LoVo (cell line): ENCODE measurements around the gene IL22RA1.

Experiments
- DNase-seq: peaks from one replicate; pipeline ENCODE4 v3.0.0-alpha.2; 2016; ENCODE audit warnings: low spot score

IL22RA1 gene

DNA sequence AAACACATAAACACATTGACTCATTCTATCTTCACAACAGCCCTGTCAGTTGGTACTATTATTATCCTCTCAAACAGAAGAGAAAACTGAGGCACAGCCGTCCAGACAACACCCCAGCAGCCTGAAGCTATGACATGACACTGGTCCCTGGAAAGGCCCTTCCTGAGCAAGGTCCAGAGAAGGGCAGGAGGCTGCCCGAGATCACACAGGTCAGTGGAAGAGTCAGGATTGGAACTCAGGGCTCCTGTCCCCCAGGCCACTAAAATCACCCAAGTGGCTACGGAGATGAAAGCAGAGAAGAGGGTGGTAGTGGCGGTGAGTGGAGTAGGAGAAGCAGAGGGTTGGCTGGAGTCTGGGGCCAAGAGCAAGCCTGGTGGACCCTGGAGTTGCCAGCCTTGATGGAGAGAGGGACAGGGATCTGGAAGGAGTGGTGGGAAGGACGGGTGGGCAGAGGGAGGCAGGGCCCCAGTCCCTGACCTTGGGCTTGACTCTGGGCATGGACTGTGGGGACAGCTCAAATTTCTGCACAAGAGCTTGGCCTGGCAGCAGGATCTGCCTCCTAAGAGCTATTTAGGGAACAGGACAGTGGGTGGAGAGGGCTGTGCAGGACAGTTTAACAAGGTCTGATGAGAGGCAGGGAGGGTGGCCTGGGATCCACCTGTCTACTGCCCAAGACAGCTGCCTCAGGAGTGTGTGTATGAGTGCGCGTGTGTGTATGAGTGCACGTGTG, 46.8 kb downstream of the IL22RA1 start:
- no peak for DNase-seq

DNA sequence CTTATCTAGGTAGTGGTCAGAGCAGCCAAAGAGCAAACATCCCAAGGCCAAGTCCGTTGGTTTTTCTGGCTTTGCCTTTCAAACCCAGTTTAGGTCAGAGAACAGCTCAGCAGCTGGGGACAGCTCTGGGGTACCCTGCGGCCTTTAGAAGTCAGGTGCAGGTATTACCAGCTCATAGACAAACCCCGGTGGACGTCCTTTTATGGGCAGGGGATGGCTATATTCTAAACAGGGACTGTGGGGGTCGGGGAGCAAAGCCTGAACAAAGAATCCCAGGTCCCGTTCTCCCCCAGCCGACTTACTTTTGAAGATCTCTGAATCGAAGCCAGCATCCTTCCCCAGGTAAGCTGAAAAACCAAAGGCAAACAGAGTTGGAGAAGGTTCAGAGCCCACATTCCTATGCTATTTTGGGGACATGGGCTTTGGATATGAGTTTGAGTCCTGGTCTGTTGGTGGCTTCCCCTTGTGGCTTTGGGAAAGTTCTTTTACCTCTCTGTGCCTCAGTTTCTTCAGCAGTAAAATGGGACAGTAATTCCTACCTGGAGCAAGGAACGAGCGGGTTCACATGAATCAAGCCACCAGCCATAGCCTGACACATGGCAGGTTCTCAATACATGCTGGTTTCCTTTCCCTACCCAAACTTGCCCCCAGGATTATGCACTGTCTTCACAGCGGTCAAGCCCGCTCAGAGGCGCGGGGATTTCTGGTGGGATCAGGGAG, 47.6 kb downstream of the IL22RA1 start:
- DNase-seq, result no peak

DNA sequence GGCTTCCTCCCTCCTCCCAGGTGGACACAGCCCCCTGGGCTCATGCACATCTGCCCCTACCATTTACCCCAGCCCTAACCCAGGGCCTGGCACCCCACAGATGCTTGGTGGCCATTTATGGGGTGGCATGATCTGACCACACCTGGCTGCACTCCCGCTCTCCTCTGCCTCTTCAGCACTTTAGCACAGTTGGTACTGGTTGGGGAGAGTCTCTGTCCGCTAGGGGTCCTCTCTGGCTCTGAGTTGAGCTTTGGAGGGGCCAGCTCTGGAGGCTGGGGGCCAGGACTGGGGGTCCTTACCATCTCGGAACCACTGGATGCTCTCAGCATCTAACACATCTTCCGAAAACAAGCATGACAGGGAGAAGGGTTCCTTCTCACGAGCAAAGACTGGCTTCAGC, 48.4 kb downstream of the IL22RA1 start:
- DNase-seq, result no peak

DNA sequence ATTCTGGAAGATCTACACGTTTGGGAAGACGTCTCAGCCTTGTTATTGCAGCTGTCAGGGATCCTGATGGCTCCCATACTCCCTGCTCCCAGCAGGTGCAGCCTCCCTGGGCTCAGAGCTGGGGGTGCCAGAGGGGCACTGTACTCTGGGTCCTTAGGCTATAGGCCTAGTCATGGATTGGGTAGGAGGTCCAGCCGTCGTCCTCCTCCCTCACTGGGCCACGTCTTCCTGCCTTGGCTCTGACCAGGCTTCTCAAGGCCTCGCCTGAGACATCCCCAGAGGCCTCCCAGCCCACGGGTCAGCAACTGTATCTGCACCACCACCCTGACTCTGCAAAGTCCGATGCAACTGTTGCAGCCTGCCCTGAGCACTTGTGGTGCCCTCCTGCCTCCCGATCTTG, 49.2 kb downstream of the IL22RA1 start:
- DNase-seq, result no peak

DNA sequence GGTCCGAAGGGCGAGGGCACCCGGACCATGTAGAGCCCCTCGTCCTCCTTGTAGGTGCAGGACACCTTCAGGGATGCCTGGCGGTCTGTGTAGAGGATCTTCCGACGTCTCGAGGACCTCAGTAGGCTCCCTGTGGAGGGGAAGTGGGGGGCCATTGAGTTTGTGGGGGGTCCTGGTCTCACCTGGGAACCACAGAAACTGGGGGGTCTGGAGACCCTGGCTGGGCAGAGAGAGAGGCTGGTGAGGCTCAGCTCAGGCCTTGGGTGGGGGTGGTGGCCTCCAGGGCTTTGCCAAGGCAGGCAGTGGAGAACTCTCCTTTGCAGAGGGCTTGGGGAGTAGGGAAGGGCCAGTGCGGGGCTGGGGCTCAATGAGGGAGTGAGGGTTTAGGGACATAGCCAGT, 50.0 kb downstream of the IL22RA1 start:
- DNase-seq, result no peak

- no peak for DNase-seq
Measured at GRCh38 chr1:24091971-24092482, 50.9 kb downstream of the IL22RA1 start.

- DNase-seq, result no peak
Measured at GRCh38 chr1:24090736-24091135, 52.2 kb downstream of the IL22RA1 start.

- DNase-seq, result no peak
Measured at GRCh38 chr1:24089743-24090555, 53.0 kb downstream of the IL22RA1 start.

DNA sequence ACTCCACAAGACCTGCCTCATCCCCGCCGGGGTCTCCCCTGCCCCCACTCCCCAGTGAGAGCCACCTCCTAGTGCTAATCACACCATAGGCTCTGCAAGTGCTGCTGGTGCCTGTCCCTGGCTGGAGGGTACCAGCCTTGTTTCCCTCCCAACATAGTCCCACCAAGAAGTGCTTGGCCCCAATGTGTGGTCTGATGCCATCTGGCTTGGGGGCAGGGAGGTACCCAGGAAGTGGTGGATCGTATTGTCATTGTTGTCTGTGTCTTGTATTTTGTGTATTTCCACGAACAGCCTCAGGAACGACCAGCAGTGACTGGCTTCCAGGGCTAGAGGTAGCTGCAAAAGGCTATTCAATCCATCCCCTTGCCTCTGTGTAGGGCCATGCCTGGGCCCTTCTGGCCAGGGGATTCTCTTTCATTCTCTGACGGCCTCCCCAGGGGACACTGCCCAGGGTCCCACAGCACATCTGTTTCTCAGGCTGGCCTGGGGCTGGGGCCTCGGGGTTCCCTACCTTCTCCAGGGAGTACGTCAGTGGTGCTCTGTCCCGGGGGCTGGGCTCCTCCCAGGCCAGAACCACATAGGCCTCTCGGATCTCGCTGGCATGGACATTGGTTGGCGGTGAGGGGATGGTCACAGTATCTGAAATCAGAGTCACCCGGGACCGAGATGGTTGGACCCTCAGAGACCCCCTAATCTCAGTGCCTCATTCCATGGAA, 53.8 kb downstream of the IL22RA1 start:
- DNase-seq, result no peak

DNA sequence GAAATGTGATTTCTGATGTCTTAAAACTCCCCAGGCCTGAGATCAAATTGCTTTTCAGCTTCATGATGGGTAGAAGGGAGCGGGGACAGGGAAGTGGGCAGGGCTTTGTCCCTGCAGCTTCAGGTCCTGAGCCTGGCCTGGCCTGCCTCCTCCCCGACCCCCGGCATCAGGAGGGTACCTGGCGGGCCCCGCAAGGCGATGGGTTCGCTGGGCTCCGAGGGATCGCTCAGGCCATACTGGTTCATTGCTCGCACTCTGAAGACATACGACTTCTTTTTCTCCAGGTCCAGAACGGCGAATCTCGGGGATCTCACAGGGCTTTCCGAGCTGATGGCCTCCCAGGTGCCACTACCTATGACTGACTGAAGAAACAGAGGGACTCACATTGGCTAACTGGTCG, 56.5 kb downstream of the IL22RA1 start:
- no peak for DNase-seq

GRCh38 chr1:24085546-24085945, 57.4 kb downstream of the IL22RA1 start:
- no peak for DNase-seq

DNA sequence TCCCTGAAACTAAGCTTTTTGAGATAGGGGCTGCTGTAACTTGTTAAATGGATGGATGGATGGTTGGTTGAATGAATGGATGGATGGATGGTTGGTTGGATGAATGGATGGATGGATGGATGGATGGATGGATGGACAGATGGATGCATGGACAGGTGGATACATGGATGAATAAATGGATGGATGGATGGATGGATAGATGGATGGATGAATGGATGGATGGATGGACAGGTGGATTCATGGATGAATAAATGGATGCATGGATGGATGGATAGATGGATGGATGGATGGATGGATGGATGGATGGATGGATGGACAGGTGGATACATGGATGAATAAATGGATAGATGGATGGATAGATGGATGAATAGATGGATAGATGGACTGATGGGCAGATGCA, 57.9 kb downstream of the IL22RA1 start:
- no peak for DNase-seq

GRCh38 chr1:24084050-24084449, 58.9 kb downstream of the IL22RA1 start:
- no peak for DNase-seq

- no peak for DNase-seq
Measured at GRCh38 chr1:24082372-24082771, 60.6 kb downstream of the IL22RA1 start.

- DNase-seq, result no peak
Measured at GRCh38 chr1:24081190-24081589, 61.8 kb downstream of the IL22RA1 start.

DNA sequence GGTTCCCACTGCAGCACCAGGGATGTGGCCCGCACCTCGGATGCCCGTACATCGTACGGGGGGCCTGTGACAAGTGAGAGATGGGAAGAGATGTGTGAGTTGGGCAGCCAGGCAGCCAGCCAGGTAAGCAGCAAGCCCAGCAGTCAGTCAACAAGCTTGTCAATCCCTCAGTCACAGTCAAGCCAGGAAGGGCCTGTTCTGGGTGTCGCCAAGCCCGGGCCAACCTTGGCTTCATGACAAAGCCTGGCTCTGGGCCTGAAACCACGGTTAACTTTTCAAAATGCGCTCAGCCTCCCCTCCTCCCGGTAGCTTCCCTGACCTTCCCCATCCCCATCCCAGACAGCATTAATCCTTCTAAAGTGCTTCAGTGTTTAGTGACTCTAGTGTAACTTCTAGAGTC, 62.8 kb downstream of the IL22RA1 start:
- no peak for DNase-seq

GRCh38 chr1:24077278-24077978, 65.5 kb downstream of the IL22RA1 start:
- DNase-seq, result no peak

GRCh38 chr1:24075946-24076345, 67.0 kb downstream of the IL22RA1 start:
- DNase-seq, result no peak

- DNase-seq, result no peak
Measured at GRCh38 chr1:24075590-24075854, 67.4 kb downstream of the IL22RA1 start.

DNA sequence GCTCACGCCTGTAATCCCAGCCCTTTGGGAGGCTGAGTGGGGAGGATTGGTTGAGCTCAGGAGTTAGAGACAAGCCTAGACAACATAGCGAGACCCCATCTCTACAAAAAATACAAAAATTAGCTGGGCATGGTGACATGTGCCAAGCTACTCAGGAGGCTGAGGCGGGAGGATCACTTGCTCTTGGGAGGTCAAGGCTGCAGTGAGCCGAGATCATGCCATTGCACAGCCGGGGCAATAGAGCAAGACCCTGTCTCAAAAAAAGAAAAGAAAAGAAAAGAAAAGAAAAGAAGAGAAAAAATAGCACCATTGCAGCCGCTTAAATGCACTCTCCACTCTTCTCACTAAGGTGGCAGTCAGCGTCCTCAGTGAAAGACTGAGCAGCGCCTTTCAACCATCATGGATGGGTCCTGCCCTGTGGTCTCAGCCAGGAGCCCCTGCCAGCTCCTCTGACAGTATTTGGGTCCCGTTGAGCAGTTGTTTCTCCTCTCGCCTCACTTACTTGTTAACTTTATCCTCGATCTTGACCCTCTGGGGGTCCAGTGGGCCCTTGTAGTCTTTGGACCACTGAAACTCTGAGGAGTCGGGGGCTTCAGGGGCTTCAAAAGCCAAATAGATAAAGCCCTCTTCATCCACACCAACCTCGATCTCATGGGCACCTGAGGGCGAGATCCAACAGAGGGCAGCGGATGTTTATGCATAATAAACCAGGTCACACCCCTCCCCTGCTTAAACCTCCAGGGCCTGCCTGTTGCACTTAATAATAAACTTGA, 67.9 kb downstream of the IL22RA1 start:
- DNase-seq, result peak; percentile 1

- no peak for DNase-seq
Measured at GRCh38 chr1:24074196-24074595, 68.7 kb downstream of the IL22RA1 start.
